GM19240 (cell line): Measurements from ENCODE around the gene ABL1.
"Not testable (repeated sequence)": the region's sequence is repeated elsewhere in the genome, so short reads cannot be mapped to it uniquely, and the experiment has no call there.

Experiments
- DNase-seq: peaks from one replicate; pipeline ENCODE4 v3.0.0; 2011; ENCODE audit warnings: low spot score; ENCODE audit not compliant: insufficient read length

The ABL1 gene

DNA sequence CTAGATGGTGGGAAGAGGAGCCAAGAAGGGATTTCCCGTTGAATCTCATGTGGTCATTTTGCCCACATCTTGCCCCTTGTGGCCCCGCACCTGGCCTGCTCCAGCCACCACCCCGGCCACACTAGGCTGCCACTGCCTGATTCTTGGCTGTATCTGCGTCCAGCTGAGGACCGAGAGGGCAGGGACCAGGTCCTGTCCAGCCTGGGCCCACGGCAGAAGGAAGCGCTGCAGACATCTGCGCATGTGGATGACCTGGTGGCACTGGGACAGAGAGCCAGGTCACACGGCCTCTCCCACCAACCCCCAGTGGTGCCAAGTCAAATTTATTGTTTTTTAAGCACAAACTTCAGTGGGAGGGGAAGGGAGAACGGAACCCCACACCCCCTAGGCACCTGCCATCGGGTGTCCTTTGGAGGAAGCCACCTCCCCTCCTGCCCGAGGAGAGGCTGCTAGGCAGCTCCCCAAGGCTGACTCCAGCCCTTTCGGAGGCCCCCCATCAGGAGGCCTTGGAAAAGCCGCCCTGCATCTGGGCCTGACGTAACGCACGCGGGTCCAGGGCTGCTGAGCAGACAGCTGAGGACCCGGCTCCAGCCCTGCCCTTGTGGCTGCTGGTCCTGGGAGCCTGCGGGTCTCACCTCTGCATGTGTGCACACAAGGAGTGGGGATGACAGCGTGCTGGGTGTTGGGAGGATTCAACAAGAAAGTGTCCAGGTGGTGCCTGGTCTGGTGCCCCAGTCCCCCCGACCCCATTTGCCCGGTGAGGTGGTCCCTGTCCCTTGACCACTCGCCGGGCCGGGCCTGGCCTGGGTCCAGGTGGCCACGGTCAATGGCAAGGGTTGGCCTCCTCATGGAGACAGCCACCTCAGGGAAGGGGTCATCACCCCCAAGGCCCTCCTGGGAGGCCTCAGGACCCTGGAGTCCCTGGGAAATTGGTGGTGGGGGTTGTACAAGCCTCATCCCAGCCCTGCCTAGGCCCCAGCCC lies 67.4 kb downstream of the ABL1 start:
- DNase-seq: no peak

DNA sequence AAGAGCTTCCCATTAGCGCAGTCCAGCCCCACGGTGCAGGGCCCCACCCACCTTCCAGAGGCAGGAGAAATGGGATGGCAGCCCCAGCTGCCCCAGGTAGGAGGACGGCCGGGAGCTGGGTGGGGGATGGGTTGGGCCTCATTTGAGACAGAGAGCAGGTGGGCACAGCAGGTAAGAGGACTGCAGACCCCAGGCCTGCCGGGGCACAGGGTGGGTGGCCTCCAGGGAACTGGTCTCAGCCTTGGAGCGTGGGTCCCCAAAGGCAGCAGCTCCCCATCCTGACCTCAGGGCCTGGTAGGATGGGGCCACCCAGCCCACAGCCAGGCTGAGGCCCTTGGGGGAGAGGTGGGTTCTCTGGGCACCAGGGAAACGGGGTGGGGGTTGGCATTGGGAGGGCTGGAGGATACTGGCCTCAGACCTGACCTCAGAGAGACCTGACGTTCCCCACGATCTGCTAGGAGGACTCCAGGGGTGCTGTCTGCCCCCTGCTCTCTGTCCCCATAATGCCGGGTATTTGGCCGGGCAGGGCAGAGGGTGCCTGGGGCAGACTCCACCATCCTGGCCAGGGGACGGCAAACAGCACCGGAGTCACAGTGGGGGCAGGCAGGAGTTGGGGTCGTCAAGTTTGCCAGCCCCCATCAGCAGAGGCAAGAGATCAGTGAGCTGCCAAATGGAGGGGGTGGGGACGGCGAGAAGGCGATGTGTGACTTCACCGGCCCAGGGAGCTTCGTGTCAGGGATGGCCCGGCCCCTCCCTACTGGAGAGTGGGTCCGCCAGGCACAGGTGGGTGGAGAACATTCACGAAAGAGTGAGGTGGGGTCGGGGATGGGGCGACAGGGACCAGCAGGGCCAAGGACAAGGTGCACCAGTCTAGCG lies 68.4 kb downstream of the ABL1 start:
- no peak for DNase-seq

DNA sequence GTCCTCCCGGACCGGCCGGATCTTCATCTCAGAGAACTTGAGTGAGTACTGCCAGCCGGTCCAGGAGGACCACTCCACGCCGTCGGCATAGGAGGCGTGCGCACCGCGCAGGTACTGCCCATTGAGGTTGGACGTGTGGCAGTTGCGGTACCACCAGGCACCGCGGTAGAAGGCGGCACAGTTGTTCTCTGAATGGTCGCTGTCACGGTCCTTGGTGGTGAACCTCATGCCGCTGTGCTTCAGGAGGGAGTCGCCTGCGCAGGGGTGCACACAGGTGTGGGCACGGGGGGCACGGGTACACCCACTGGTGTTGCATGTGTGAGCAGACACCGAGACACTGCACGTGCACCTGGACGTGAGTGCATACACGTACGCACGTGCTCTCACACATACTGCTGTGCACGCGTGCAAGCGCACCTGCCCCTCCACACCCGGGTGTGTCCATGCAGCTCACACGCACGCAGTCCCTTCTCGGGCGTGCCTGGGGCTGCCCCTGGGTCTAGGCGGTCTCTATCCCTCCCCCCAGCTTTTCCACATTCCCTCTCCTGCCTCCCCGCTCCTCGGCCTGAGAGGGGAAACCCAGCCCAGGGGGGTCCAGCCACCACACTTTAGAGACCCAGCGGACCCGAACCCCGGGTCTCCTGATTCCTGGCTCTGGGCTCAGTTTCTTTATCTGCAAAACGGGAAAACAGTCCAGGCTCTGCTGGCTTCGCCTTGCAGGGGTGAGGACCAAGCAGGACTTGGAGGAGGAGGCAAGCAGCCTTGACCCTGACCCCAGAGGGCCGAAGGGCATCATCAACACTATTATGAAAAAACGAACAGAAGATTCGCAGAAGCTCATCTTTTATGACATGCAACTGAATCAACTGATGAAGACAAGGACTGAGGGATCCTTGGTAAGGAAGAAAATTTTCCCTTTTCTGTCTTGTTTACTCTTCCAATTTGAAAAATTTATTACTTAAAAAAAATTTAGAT lies 69.3 kb downstream of the ABL1 start:
- no peak for DNase-seq

DNA sequence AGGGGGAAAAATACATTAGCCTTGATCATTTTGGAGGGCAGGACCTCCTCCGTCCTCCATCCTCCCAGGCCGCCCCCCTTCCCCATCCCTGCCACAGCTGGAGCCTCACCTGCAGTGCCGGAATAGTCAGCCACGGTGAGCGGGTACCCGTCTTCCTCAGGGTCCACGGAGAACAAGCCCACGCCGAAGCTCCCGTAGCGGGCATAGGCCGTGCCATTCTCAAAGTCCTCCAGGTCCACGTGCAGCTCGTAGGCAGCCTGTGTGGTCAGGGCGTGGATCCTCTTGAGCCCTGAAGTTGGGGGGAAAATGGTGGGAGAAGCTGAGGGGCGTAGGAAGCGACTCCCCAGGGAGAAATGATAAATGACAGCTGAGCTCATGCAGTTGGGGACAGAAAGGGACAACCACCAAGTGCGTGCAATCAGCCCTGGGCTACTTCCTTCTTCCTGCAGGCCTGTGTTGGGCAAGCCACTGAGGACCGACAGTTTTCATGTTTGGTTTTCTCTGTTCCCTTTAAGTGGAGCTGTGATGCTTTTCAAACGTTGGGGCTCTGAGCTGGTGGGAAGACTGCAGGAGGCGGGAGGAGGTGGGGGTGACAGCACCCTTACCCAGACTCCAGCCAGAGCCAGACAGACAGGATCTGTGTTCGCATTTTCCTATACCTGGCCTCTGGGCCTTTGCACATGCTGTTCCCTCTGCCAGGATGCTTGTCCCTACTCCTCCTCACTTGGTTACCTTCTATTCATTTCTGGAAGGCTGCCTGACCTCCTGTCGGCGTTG lies 70.3 kb downstream of the ABL1 start:
- no peak for DNase-seq

DNA sequence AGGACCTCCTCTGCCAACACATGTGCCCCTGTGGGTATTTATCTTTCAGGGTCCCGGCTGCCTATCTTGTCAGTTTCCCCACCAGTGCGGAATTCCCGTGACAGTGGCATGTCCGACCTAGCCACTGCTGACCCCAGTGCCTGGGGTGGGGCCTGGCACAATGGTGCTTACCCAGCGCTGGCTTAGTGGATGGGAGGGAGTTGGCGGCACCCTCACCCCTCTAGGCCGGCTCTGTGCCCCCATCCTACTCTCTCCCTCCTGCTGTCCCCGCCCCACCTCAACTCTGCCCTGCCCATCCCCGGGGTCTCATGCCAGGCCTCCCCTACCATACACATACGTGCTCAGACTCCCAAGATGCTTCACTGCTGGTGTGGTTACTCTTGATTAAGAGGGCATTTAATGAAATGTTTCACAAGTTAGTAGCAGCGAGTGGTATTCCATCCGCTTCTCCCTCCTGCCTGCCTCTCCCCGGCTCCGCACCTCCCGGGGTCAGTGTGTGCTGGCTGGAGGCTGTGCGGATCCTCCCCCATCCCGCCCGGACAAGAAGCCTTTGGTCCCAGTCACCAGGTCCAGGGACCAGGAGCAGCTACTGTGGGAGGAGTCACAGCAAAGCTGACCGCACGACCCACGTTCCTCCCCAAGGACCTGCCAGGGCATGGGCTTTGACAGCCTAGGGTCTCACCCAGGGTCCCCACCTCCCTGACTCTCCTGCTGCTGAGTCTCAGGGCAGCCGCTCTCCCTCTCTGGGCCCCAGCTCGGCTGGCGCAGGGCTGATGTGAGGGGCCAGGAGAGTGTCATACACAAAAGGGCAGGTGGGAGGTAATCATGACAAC lies 71.1 kb downstream of the ABL1 start:
- no peak for DNase-seq

DNA sequence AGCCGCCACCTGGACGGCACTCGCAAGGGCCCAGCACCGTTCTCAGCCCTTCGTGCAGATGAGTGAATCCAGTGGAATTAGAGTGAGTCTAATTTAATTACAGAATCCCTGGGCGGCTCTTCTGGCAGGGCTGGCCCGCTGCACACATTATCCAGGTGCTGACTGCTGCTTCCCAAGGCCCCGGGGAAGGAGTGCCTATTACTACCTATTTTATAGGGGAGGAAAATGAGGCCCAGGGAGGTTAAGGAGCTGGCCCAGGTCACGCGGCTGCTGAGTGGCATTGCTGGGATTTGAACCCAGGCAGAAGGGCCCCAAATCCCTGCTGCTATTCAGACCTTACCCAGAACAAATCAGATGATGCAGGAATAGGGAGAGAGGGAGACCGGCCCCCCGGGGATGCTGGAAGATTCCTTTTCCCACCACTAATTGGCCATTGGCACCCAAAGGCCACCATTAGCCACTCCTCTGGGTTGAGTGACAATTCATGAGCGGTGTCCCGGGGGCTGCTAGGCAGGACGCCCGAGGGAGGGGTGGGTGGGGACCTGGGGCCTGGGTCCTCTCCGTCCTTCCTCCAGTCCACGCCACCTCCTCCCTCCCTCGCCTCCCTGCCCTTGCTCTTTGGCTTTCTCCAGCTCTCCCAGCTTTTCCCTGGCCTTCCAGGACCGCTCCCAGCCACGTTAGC lies 71.8 kb downstream of the ABL1 start:
- no peak for DNase-seq

DNA sequence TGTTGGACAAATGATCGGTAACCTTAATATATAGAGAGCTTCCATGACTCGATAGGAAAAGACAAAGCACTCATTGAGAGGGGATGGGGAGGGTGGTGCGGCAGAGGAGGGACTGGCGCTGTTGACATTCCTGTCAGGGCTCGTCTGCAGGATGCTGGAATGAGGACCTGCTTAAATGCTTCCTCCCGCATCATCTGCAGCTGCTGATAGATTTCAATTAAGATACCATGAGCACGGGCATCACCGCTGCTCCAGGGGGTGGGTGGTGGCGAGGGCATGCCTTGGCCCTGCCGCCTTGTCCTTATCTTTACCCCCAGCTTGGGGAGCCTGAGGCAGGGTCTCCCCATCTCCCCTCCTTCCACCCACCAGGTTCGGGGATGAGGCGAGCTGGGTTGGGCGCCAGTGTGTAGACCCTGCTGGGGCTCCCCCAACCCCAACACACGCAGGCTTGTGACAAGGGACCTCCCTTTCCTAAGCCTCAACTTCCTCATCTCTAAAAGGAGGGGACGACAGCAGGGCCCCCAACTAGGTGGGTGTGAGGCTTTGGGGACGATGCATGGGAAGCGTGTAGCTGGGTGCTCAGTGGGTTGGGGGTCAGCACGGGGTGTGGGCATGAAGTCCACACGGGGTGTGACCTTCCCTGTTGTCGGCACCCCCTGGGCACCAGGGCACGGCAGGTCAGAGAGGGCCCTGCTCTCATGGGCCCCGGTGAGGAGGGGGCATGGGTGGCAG lies 73.3 kb downstream of the ABL1 start:
- DNase-seq: no peak

DNA sequence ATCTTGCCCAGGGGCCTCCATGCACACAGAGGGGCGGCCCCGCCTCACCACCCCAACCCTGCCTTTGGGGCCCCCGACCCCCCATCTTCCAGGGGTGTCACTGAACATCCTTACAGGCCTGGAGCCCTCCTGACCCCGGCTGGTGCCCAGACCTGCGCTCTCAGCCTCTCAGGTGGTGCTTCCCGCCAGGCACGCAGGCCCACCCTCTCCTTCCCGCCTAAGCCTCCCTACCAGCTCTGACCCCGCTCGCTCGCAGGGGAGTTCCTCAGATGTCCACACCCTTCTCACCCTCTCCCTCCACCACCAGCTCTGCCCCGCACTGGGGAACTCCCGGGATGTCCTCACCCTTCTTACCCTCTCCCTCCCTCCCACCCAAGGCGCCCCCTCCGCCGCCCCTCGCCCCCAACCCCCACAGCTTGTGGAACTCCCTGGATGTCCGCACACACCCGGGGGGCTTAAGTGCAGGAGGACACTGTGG lies 73.9 kb downstream of the ABL1 start:
- DNase-seq: no peak

DNA sequence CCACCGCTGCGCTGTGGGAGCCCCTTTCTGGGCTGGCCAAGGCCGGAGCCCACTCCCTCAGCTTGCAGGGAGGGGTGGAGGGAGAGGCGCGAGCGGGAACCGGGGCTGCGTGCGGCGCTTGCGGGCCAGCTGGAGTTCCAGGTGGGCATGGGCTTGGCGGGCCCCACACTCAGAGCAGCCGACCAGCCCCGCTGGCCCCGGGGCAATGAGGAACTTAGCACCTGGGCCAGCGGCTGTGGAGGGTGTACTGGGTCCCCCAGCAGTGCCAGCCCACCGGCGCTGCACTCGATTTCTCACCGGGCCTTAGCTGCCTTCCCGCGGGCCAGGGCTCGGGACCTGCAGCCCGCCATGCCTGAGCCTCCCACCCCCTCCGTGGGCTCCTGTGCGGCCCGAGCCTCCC lies 75.0 kb downstream of the ABL1 start:
- DNase-seq: not testable (repeated sequence)

DNA sequence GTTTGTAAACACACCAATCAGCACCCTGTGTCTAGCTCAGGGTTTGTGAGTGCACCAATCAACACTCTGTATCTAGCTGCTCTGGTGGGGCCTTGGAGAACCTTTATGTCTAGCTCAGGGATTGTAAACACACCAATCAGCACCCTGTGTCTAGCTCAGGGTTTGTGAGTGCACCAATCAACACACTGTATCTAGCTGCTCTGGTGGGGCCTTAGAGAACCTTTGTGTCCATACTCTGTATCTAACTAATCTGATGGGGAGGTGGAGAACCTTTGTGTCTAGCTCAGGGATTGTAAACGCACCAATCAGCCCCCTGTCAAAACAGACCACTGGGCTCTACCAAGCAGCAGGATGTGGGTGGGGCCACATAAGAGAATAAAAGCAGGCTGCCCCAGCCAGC lies 75.6 kb downstream of the ABL1 start:
- DNase-seq: not testable (repeated sequence)

DNA sequence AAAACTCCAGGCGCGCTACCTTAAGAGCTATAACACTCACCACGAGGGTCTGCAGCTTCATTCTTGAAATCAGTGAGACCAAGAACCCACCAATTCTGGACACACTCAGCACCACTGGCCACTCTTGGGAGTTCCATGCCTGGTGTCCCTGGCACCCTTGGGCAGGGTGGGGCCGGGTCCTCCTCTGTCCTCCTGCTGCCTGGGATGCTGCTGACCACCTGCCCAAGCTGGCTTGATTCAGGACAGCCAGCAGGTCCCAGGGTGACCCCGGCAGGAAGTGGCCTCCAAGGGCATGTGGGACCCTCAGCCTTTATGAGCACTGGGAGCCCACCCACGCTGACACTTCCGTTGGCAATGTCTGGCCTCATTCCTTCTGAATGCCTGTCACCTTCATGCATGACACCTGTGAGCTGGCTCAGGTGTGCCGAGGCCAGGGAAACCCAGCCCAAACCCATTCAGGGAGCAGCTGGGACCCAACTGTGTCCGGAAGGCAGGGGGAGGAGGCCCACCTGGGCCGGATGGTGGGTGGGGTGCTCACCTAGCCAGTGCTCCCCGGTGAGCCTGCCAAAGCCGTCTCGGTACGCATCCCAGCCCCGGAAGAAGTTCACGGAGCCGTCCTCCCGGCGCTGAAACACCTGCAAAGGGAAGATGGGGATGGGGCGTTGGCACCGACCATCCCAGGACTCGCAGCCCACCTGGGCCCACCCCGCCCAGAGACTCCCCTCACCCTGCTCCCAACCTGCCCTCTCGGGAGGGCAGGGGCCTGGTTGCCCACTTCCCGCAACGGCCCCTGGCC lies 76.4 kb downstream of the ABL1 start:
- no peak for DNase-seq

DNA sequence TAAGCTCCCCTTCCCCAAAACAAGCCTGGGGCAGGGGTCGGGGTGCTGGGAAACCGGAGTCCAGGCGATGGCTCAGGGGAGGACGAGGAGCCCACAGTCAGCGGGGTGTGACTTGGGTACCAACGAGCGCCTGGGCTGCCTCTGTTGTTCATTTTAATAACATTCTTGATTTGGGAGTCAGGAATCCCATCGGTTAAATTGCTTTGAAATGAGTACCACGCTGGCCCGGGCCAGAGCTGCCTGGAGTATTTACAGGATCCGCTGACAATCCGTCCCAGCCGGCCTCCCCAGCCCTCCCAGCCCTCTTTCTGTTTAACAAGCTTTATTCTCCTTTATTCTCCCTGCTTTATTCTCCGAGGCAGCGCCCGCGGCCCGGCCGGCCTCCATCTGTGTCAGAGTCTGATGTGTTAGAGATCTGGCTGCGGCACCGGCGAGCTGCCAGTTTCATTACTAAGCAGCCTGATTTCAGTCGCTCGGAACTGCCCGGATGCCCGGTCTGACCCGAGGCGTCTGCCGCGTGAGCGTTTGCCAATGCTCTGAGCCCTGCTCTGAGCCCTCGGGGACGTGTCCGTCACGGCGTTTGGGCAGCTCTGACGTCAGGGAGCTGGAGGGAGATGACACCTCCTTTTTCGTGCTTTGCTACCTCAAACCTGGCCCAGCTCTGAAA lies 78.0 kb downstream of the ABL1 start:
- DNase-seq: no peak

DNA sequence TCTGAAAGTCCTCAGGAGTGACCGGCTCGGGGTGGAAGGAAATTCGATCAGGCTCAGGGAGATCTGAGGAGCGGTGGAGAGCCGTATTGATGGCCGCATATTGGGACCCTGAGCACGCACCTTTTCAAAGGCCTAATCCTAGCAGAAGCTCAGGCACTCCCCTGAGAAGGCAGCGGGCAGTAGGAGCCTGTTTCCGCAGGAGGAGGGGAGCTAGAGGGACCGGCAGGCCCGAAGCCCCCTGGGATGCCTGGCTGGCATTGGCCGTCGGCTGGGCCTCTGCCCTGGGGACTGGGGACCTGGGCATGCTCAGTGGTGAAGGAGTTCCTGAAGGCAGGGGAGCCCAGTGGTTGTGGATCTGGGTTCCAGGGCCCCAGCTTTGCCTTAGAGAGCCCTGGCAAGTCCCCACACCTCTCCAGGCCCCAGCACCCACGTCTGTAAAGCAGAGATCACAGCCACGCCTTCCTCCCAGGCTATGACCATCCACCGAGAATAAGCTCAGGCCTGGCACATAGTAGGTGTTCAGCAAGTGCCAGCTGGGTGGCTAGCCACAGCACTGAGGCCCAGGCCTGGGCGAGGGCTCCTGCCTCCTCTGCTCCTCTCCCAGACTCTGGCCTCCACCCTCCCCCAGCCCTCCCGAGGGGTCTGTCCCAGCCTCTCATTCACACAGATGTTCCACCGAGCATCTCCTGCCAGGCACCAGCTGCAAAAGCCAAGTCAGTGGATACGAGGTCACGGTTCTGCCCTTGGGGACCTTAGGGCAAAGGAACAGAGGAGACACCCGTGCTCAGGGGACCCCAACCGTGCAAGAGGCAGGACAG lies 78.8 kb downstream of the ABL1 start:
- no peak for DNase-seq

DNA sequence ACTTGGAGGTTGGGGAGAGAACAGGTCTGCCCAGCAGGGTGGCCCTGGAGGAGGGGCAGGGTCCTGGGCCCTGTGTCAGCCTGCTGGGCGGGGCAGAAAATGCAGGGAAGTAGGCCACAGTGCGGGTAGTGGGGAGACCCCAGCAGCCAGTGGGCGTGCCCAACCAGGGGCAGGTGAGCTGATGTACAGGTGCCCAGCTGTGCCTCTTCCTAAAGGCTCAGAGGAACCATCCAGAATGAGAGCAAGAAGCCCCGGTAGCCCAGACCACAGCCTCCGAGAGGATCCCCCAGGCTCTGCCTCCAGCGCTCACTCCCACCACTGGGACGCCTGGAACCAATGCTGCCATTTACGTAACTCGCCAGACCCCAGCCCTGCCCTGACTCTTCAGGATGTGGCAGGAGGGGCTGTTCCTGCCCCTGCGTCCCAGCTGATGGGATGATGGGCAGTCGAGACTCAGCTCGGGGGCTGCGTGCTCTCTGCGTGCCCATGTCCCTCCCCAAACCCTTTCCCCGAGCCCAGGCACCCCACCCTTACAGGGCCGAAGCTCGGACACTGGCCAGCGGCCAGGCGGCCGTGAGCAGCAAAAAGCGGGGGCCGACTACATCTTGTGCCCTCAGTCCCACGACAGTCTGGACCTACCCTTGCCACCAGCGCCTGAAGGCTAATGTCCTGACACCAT lies 79.5 kb downstream of the ABL1 start:
- DNase-seq: no peak

DNA sequence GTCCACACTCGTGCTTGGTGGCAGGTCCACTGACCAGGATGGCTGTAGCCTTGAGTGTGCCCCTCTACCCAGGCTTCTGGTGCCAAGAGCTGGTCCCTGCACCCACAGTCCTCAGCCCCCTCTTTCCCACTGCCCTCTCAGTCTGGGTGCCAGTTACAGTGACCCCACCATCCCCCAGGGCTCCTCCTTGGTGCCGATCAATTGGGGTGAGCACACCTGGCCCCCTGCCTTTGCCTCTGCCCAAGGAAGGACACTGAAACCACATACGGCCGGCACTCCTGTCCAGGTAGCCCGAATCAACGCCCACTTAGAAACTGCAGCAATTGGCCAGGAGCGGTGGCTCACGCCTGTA lies 80.0 kb downstream of the ABL1 start:
- DNase-seq: no peak
